Activated effector memory CD4-positive, alpha-beta T cell treated with Interleukin-2 at 50 U/mL for 16 hours (primary cell): ENCODE results near the gene MC1R.
"Not testable (repeated sequence)": the region's sequence is repeated elsewhere in the genome, so short reads cannot be mapped to it uniquely, and the experiment has no call there.

ENCODE experiments used
- DNase-seq: peaks from one replicate; pipeline ENCODE4 v3.0.0-alpha.2; 2020

The MC1R gene

GRCh38 chr16:89914642-89915285 lies 3.9 kb upstream of the MC1R start:
- DNase-seq, result not testable (repeated sequence)

DNA sequence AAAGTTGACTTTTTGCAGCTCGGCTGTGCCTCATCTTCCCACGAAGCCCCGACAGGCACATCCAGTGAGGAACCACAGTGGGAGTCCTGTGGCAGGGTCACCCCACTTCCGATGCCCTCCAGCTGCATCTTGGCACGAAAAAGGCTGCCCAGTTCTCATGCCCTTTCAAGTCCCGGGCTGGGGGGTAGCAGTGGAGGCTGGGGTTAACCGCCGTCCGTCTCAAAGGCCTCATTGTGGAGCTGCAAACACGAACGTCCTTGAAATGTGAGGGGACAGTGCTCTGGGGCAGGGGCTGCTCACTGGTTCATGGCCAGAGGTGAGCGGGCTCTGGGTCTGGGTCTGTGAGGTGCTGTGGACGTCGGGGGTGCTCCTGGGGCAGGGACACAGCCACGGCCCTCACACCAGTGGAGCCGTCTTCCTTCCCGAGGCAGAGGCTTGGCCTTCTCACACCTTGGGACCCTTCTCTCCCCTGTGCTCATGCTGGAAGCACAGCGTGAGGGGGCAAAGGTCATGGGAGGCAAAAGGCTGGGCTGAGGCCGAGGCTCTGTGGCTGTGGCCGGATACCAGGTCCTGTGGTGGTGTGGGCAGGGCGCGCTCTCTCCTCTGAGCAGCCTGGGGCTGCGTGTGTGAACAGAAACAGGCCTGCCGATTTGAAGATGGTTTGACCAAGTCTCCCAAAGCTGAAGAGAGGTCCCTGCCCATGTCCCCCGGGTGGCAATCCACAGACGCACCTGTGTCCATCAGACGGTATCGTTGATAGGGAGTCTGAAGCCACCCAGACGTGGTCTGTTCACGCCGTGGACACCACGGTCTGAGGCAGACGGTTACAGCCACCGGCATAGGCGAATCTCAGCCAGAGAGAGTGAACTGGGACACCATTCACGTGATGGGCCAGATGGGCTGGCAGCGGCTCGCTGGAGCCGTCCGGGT lies 3.1 kb upstream of the MC1R start:
- DNase-seq, result no peak

DNA sequence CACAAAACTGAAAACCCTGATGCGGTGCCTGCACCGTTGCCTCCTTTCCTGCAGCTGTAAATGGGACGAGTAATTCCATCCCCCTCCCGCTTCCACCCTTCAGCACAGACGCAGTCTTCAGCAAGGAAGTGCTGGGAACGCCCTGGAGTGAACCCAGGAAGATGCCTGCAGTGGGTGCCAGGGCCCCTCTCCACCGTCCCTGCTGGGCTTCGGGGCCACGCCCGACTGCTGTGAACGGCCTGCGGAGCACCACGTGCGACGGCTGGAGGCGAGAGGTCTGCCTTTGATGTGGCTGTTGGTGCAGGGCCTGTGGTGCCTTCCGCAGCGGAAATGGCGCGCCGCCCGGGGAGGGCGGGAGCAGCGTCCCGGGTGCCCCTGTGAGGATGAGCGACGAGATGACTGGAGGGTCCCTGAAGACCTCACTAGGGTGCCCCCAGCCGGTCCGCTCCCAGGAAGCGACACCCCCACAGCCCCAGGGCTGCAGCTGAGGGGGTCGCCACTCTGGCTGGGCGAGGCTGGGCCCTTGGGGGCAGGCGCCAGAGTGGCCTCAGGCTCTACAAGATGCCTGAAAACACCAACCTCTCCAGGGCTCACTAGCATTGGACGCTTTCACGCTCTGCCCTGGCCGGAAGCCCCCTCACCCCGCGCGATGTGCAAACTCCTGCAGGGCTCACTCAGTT lies 749 bp upstream of the MC1R start:
- DNase-seq, result peak; percentile 78

DNA sequence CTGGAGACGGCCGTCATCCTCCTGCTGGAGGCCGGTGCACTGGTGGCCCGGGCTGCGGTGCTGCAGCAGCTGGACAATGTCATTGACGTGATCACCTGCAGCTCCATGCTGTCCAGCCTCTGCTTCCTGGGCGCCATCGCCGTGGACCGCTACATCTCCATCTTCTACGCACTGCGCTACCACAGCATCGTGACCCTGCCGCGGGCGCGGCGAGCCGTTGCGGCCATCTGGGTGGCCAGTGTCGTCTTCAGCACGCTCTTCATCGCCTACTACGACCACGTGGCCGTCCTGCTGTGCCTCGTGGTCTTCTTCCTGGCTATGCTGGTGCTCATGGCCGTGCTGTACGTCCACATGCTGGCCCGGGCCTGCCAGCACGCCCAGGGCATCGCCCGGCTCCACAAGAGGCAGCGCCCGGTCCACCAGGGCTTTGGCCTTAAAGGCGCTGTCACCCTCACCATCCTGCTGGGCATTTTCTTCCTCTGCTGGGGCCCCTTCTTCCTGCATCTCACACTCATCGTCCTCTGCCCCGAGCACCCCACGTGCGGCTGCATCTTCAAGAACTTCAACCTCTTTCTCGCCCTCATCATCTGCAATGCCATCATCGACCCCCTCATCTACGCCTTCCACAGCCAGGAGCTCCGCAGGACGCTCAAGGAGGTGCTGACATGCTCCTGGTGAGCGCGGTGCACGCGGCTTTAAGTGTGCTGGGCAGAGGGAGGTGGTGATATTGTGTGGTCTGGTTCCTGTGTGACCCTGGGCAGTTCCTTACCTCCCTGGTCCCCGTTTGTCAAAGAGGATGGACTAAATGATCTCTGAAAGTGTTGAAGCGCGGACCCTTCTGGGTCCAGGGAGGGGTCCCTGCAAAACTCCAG lies 1.1 kb downstream of the MC1R start:
- DNase-seq, result no peak

- no peak for DNase-seq
Measured at GRCh38 chr16:89920723-89921122, 2.1 kb downstream of the MC1R start.

DNA sequence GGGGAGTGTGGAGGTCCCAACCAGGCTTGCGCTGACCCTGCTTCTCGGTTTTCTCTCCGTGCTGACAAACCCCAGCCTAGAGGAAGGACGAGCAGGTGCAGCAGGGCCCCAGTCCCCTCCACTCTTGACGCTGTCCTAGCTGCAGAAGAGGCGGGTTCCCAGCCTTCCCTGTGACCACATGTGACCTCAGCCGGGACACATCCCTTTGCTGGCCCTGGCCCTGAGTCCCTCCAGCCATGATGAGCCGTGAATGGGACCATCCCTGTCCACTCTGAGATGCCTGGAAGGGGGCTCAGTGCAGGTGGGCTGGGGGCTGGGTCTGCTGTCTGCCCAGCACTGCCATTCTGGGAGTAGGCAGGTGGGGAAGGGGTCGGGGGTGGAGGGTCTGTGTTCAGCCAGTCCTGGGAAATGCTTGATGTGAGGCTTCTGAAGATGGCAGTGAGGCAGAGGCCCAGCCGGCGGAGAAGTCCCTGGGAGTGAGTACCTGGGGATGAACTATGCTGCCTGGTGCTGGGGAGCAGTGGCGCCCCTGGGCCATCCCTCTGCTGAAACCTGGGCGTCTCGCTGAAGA lies 2.6 kb downstream of the MC1R start:
- DNase-seq, result no peak

- DNase-seq, result no peak
Measured at GRCh38 chr16:89921702-89922476, 3.2 kb downstream of the MC1R start.

DNA sequence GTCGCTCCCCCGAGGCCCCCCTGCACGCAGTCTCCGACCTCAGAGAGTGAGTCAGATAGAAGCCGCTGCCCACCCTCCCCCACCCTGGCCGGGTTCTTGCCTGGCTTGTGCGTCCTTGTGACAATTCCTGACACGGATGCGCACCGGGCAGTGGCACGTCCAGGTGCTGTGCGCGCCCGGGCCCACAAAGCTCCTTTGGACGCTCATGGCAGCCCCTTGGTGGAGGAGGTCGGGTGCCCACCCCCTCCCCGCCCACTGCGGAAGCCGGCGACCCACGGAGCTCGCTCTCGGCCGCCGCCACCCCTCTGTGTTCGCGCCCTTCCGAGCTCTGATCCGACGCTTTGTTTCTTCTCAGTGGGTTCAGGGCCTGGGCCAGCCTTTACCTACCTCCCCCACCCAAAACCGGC lies 3.8 kb downstream of the MC1R start:
- no peak for DNase-seq

- DNase-seq, result no peak
Measured at GRCh38 chr16:89922884-89923639, 4.4 kb downstream of the MC1R start, which contains the start of gene TUBB3. TUBB3 (plus strand) TSS chr16:89923342; CDS start chr16:89923402, 60 bp downstream.

DNA sequence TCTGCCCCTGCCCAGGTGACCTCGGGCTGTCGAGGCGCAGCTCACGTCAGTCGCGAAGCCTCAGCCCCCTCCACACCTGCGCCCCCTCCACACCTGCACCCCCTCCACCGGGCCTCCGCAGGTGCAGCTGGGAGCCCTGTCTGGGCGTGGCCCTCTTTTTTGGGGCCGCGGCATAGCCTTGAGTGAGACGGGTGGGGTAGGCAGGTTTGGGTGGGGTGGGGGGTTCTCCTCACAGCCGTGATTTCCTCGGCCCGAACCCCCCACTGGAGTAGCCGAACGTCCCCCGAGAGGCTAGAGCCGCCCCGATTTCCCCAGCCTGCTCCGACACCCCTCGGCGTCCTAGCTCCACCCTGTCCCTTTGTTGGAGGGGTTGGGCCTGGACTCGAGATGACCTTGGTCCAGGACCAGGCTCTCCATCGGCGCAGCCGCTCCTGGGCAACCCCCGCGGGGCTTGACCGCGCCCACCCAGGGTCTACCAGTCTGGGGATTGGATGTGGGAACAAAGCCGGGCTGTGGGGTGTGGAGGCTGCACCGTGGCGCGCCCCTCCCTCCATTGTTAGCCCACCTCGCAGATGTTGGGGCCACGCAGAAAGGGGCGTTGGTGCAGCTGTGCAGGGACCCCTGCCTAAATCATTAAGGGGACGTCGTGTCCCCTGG lies 5.1 kb downstream of the MC1R start:
- DNase-seq, result no peak

GRCh38 chr16:89924297-89924924 lies 5.7 kb downstream of the MC1R start:
- DNase-seq, result no peak

GRCh38 chr16:89924925-89925307 lies 6.3 kb downstream of the MC1R start:
- DNase-seq, result no peak

GRCh38 chr16:89925596-89926079 lies 7.0 kb downstream of the MC1R start:
- no peak for DNase-seq

- DNase-seq, result no peak
Measured at GRCh38 chr16:89931305-89931896, 12.7 kb downstream of the MC1R start.

GRCh38 chr16:89931964-89932363 lies 13.3 kb downstream of the MC1R start:
- DNase-seq, result no peak

DNA sequence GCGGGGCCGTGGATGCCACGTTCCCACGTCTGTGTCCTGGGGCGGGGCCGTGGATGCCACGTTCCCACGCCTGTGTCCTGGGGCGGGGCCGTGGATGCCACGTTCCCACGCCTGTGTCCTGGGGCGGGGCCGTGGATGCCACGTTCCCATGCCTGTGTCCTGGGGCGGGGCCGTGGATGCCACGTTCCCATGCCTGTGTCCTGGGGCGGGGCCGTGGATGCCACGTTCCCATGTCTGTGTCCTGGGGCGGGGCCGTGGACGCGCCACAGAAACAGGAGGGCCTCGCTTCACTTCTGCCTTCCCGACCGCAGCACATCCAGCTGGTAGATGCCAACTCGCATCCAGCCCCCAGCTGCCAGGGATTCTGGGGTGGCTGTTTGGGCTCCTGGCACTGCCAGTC lies 15.4 kb downstream of the MC1R start:
- DNase-seq, result not testable (repeated sequence)

GRCh38 chr16:89934611-89935553 lies 16.2 kb downstream of the MC1R start:
- no peak for DNase-seq

DNA sequence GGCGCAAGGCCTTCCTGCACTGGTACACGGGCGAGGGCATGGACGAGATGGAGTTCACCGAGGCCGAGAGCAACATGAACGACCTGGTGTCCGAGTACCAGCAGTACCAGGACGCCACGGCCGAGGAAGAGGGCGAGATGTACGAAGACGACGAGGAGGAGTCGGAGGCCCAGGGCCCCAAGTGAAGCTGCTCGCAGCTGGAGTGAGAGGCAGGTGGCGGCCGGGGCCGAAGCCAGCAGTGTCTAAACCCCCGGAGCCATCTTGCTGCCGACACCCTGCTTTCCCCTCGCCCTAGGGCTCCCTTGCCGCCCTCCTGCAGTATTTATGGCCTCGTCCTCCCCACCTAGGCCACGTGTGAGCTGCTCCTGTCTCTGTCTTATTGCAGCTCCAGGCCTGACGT lies 17.0 kb downstream of the MC1R start:
- DNase-seq, result not testable (repeated sequence)
